ENCODE results near the gene RGS21. TPM values are rescaled to one million over a fixed set of nuclear protein-coding genes. Genes with fewer than 3 reads are reported as not detected.

Gene RGS21, protein sequence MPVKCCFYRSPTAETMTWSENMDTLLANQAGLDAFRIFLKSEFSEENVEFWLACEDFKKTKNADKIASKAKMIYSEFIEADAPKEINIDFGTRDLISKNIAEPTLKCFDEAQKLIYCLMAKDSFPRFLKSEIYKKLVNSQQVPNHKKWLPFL
- not detected in 2 replicates for total RNA-seq

DNA sequence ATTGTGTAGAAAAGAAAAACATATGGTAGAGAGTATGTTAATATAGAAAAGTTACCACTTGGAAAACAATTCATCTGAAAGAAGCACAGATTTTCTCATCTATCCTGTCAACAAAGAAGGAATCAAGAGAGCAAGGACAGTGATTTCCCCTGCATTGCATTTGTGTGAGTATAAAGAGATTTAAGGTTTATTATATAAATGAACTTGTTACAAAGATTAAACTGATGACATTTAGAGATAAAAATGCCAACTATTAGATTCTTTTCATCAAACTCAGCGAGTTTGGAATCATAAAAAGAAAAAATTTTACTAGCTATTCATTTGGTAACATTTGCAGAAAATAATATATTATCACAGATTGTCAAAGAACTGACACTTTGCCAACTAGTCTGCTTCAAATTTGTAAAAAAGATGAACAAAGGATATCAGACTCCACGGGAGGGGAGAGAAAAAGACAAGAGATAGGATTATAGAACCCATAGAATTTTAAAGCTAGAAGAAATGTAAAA is at the start of gene RGS21:
TSS of gene RGS21 (plus strand) at position 51 of the 509 bp plus-strand sequence. CDS start 26,045 bp downstream, outside the sequence.

Other genes starting within 250 kb of the RGS21 start
- not detected in 2 replicates for gene RGS18, start 158.5 kb upstream of the RGS21 start, total RNA-seq

Measured in vein endothelial cell (primary cell).